Fibroblast of lung (primary cell): Measurements from ENCODE around the gene TXNDC11. TPM values are rescaled to one million over a fixed set of nuclear protein-coding genes. Genes with fewer than 3 reads are reported as not detected.

ENCODE experiments used
- DNase-seq, 2 donors: peaks; one replicate each; pipeline versions ENCODE4 v3.0.0 to v3.0.0-alpha.2; 2010; ENCODE audit warnings: low read depth in 2 of 2
- H2AFZ ChIP-seq: 2 replicates; pipeline ENCODE4 v1.5.1; 2012; ENCODE audit warnings: low read length, control low read depth, inconsistent platforms
- H3K27ac ChIP-seq: 2 replicates; pipeline ENCODE4 v1.5.1; 2011; ENCODE audit warnings: low read length, control low read depth; ENCODE audit not compliant: insufficient read depth
- H3K27me3 ChIP-seq: 2 replicates; pipeline ENCODE4 v1.5.1; 2011; ENCODE audit warnings: mild to moderate bottlenecking, low read length; ENCODE audit not compliant: control insufficient read depth, insufficient read depth
- H3K36me3 ChIP-seq: 2 replicates; pipeline ENCODE4 v1.5.1; 2011; ENCODE audit warnings: low read length; ENCODE audit not compliant: control insufficient read depth, insufficient read depth
- H3K4me1 ChIP-seq: 2 replicates; pipeline ENCODE4 v1.5.1; 2011; ENCODE audit warnings: low read length; ENCODE audit not compliant: control insufficient read depth, insufficient read depth; ENCODE audit errors: extremely low read depth
- H3K4me2 ChIP-seq: 2 replicates; pipeline ENCODE4 v1.5.1; 2011; ENCODE audit warnings: low read length, control low read depth; ENCODE audit not compliant: insufficient read depth; ENCODE audit errors: extremely low read depth
- H3K4me3 ChIP-seq, 4 experiments: fragments of 200-600 bp in 1 of 4; sonication (generic) in 1 of 4; replicated peaks in 1 of 4; 2 replicates each; pipeline ENCODE4 v1.5.1; 2011 to 2016; ENCODE audit warnings: low read length in 4 of 4, low read depth in 3 of 4, mild to moderate bottlenecking in 3 of 4, control low read depth in 2 of 4, inconsistent platforms in 1 of 4, mixed read lengths in 1 of 4; ENCODE audit not compliant: insufficient read depth in 1 of 4; ENCODE audit errors: control extremely low read depth in 1 of 4
- H3K79me2 ChIP-seq: 2 replicates; pipeline ENCODE4 v1.5.1; 2012; ENCODE audit warnings: mild to moderate bottlenecking, low read length, inconsistent platforms; ENCODE audit not compliant: control insufficient read depth, insufficient read depth
- H3K9ac ChIP-seq: 2 replicates; pipeline ENCODE4 v1.5.1; 2011; ENCODE audit warnings: mild to moderate bottlenecking, low read length, control low read depth; ENCODE audit not compliant: insufficient read depth
- H3K9me3 ChIP-seq: 2 replicates; pipeline ENCODE4 v1.5.1; 2012; ENCODE audit warnings: low read depth, low read length; ENCODE audit not compliant: control insufficient read depth, insufficient read depth
- H4K20me1 ChIP-seq: 2 replicates; pipeline ENCODE4 v1.5.1; 2011; ENCODE audit warnings: low read length; ENCODE audit not compliant: control insufficient read depth, insufficient read depth; ENCODE audit errors: extremely low read depth
- EZH2 ChIP-seq: IDR thresholded peaks from 2 replicates; pipeline ENCODE4 v1.5.1; 2012; ENCODE audit warnings: low read length, control low read depth, mild to moderate bottlenecking; ENCODE audit errors: missing control alignments
- polyA plus RNA-seq, 2 donors: library from polyadenylated mRNA; depleted of rRNA in 1 of 2; stranded (reverse) in 1 of 2; unstranded in 1 of 2; fragments of >200 nt; gene quantifications; 2 replicates each; pipeline ENCODE4 v1.2.1, GENCODE V29; 2011 to 2012; ENCODE audit warnings: missing spikeins in 1 of 2
- total RNA-seq: library from RNA; depleted of rRNA; stranded (reverse); fragments of >200 nt; gene quantifications from 2 replicates; pipeline ENCODE4 v1.2.1, GENCODE V29; 2014
- TF ChIP-seq, protein P1 (sequence below), 2 donors: IDR thresholded peaks in 1 of 2; conservative IDR thresholded peaks in 1 of 2; 1 replicate in 1 of 2; 2 replicates in 1 of 2; pipeline ENCODE4 v1.5.1; 2011 to 2012; ENCODE audit warnings: low read length in 2 of 2, control low read depth in 1 of 2, inconsistent platforms in 1 of 2, low read depth in 1 of 2, mild to moderate bottlenecking in 1 of 2

The TXNDC11 gene
- total and polyA plus RNA-seq, 2 donors (not counting 1 experiment from before 2014, with no cell fraction given) = 26.8 to 46.2 TPM

- DNase-seq = no peak
- H3K27me3 ChIP-seq = no peaks in the 10 kb centered on the region
- H3K9me3 ChIP-seq = no peaks in the 10 kb centered on the region
- TF ChIP-seq EZH2 = no peak
- TF ChIP-seq, protein P1, sequence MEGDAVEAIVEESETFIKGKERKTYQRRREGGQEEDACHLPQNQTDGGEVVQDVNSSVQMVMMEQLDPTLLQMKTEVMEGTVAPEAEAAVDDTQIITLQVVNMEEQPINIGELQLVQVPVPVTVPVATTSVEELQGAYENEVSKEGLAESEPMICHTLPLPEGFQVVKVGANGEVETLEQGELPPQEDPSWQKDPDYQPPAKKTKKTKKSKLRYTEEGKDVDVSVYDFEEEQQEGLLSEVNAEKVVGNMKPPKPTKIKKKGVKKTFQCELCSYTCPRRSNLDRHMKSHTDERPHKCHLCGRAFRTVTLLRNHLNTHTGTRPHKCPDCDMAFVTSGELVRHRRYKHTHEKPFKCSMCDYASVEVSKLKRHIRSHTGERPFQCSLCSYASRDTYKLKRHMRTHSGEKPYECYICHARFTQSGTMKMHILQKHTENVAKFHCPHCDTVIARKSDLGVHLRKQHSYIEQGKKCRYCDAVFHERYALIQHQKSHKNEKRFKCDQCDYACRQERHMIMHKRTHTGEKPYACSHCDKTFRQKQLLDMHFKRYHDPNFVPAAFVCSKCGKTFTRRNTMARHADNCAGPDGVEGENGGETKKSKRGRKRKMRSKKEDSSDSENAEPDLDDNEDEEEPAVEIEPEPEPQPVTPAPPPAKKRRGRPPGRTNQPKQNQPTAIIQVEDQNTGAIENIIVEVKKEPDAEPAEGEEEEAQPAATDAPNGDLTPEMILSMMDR (conservative IDR thresholded peaks at IDR 0.05 in 1 of 2, IDR thresholded peaks at IDR 0.05 in 1 of 2; ENCODE audit: low read depth in 1 of 2, low read length in 2 of 2) = no peak
- H3K4me3 ChIP-seq = no peak overlapping the region
- H3K4me1 ChIP-seq = peaks cover 28% of the 10 kb centered on the region
- no peak overlapping the region for H3K9ac ChIP-seq
- H2AFZ ChIP-seq = no peak overlapping the region
- H3K79me2 ChIP-seq = peaks cover 9% of the 10 kb centered on the region
- H3K4me2 ChIP-seq = no peak overlapping the region
- H4K20me1 ChIP-seq = no peaks in the 10 kb centered on the region
- H3K27ac ChIP-seq = no peak overlapping the region
- H3K36me3 ChIP-seq = peaks cover 12% of the 10 kb centered on the region
Observed at GRCh38 chr16:11674001-11674817, 68.4 kb downstream of the TXNDC11 start.

GRCh38 chr16:11673091-11674000, 69.3 kb downstream of the TXNDC11 start:
- no peak overlapping the region for H2AFZ ChIP-seq
- TF ChIP-seq, protein P1 (conservative IDR thresholded peaks at IDR 0.05 in 1 of 2, IDR thresholded peaks at IDR 0.05 in 1 of 2; ENCODE audit: low read depth in 1 of 2, low read length in 2 of 2) = no peak
- no peak for TF ChIP-seq EZH2
- no peak for DNase-seq
- H3K27me3 ChIP-seq = no peaks in the 10 kb centered on the region
- peaks cover 22% of the 10 kb centered on the region for H3K4me1 ChIP-seq
- H3K9me3 ChIP-seq = no peaks in the 10 kb centered on the region
- H3K4me2 ChIP-seq = no peak overlapping the region
- peaks cover 9% of the 10 kb centered on the region for H3K79me2 ChIP-seq
- peaks cover 12% of the 10 kb centered on the region for H3K36me3 ChIP-seq
- no peak overlapping the region for H3K4me3 ChIP-seq
- no peak overlapping the region for H3K9ac ChIP-seq
- H4K20me1 ChIP-seq = no peaks in the 10 kb centered on the region
- H3K27ac ChIP-seq = no peak overlapping the region
